HepG2 (cell line): ENCODE measurements around the gene SASS6. TPM values are rescaled to one million over a fixed set of nuclear protein-coding genes. Genes with fewer than 3 reads are reported as not detected.

ENCODE experiments used
- ARID4A ChIP-seq: sonication (generic); formaldehyde crosslinking; IDR thresholded peaks from 2 replicates; pipeline ENCODE4 v1.5.0; 2020; ENCODE audit warnings: mild to moderate bottlenecking, missing genetic modification reagents, borderline replicate concordance
- ELF3 ChIP-seq: IDR thresholded peaks from 2 replicates; pipeline ENCODE4 v1.6.1; 2016; ENCODE audit warnings: missing genetic modification reagents, missing compliant biosample characterization
- JUN ChIP-seq: sonication (generic); formaldehyde crosslinking; IDR thresholded peaks from 2 replicates; pipeline ENCODE4 v1.4.0; 2020; ENCODE audit warnings: mild to moderate bottlenecking, missing genetic modification reagents
- JUNB ChIP-seq: sonication (generic); formaldehyde crosslinking; IDR thresholded peaks from 2 replicates; pipeline ENCODE4 v1.8.0; 2022; ENCODE audit warnings: missing genetic modification reagents, mild to moderate bottlenecking, borderline replicate concordance
- KAT7 ChIP-seq: IDR thresholded peaks from 2 replicates; pipeline ENCODE4 v1.6.1; 2018; ENCODE audit warnings: borderline replicate concordance, missing compliant biosample characterization
- KLF6 ChIP-seq: IDR thresholded peaks from 2 replicates; pipeline ENCODE4 v1.8.0; 2016; ENCODE audit warnings: missing biosample characterization, missing genetic modification reagents
- MAZ ChIP-seq, 2 experiments: sonication (generic) in 1 of 2; formaldehyde crosslinking in 1 of 2; IDR thresholded peaks; 2 replicates each; pipeline versions ENCODE4 v1.5.0 to v1.6.1; 2012 to 2020; ENCODE audit warnings: low read depth in 2 of 2, mild to moderate bottlenecking in 2 of 2, borderline replicate concordance in 1 of 2, improper control_type of control experiment in 1 of 2, low read length in 1 of 2, missing genetic modification reagents in 1 of 2, moderate library complexity in 1 of 2
- MED1 ChIP-seq: sonication (generic); formaldehyde crosslinking; IDR thresholded peaks from 2 replicates; pipeline ENCODE4 v1.4.0; 2020; ENCODE audit warnings: missing genetic modification reagents
- MEF2D ChIP-seq: sonication (generic); formaldehyde crosslinking; IDR thresholded peaks from 2 replicates; pipeline ENCODE4 v1.5.1; 2020; ENCODE audit warnings: mild to moderate bottlenecking, missing genetic modification reagents
- NR1H2 ChIP-seq: sonication (generic); formaldehyde crosslinking; IDR thresholded peaks from 2 replicates; pipeline ENCODE4 v1.8.1; 2022; ENCODE audit warnings: low read depth, missing genetic modification reagents, borderline replicate concordance
- RAD51 ChIP-seq: fragments of 450-650 bp; IDR thresholded peaks from 2 replicates; pipeline ENCODE4 v1.6.1; 2016; ENCODE audit warnings: borderline replicate concordance
- TBP ChIP-seq: sonication (generic); formaldehyde crosslinking; IDR thresholded peaks from 2 replicates; pipeline ENCODE4 v1.5.0; 2020; ENCODE audit warnings: missing genetic modification reagents
- TMF1 ChIP-seq: sonication (generic); formaldehyde crosslinking; IDR thresholded peaks from 2 replicates; pipeline ENCODE4 v1.8.1; 2022; ENCODE audit warnings: low read depth, missing genetic modification reagents
- U2AF2 ChIP-seq: fragments of 200-400 bp; formaldehyde crosslinking; IDR thresholded peaks from 2 replicates; pipeline ENCODE4 v1.6.1; 2017; ENCODE audit warnings: low read depth, mild to moderate bottlenecking, low read length
- ZNF136 ChIP-seq: sonication (generic); formaldehyde crosslinking; IDR thresholded peaks from 2 replicates; pipeline ENCODE4 v1.8.1; 2022; ENCODE audit warnings: low read depth, mild to moderate bottlenecking, moderate library complexity, missing genetic modification reagents
- ZNF607 ChIP-seq: sonication (generic); formaldehyde crosslinking; IDR thresholded peaks from 2 replicates; pipeline ENCODE4 v1.5.1; 2020; ENCODE audit warnings: missing genetic modification reagents, mild to moderate bottlenecking, borderline replicate concordance
- ZNF781 ChIP-seq: sonication (generic); formaldehyde crosslinking; IDR thresholded peaks from 2 replicates; pipeline ENCODE4 v1.5.1; 2020; ENCODE audit warnings: borderline replicate concordance, mild to moderate bottlenecking, missing genetic modification reagents; ENCODE audit errors: not compliant biosample characterization
- polyA plus RNA-seq, 8 experiments: library from polyadenylated mRNA; depleted of rRNA in 3 of 8; stranded (reverse) in 7 of 8; unstranded in 1 of 8; fragments of >200 nt; fragmentation: Illumina TruSeq in 4 of 8; extraction: Trizol in 4 of 8; gene quantifications; 2 replicates each; pipeline versions ENCODE4 v1.2.1 to v1.2.3, GENCODE V29; 2011 to 2016; ENCODE audit warnings: low read depth in 4 of 8, missing spikeins in 1 of 8, mixed read lengths in 1 of 8; ENCODE audit not compliant: insufficient read depth in 1 of 8
- total RNA-seq, 5 experiments: library from RNA; depleted of rRNA; stranded (reverse); fragments of >200 nt; fragmentation: Illumina TruSeq; extraction: Trizol; gene quantifications; 2 replicates each; pipeline ENCODE4 v1.2.3, GENCODE V29; 2016; ENCODE audit warnings: low read depth in 1 of 5
- TF ChIP-seq, protein P1 (sequence below): sonication (generic); IDR thresholded peaks from 2 replicates; pipeline ENCODE4 v1.6.1; 2016; ENCODE audit warnings: low read depth, borderline replicate concordance
- TF ChIP-seq, protein P2 (sequence below): sonication (generic); formaldehyde crosslinking; IDR thresholded peaks from 2 replicates; pipeline ENCODE4 v1.5.0; 2020; ENCODE audit warnings: missing genetic modification reagents
- TF ChIP-seq, protein P3 (sequence below): sonication (generic); formaldehyde crosslinking; IDR thresholded peaks from 2 replicates; pipeline ENCODE4 v1.9.0; 2021; ENCODE audit warnings: missing genetic modification reagents, mild to moderate bottlenecking, borderline replicate concordance

SASS6 gene
- total and polyA plus RNA-seq, 2 of the 13 experiments (the other 11 are each of a cell fraction or from before 2014, with no cell fraction given), result 2.3 to 10.7 TPM

GRCh38 chr1:100132566-100133477 lies at the start of gene SASS6, which contains the start of gene TRMT13 (continued):
- TF ChIP-seq, protein P1, sequence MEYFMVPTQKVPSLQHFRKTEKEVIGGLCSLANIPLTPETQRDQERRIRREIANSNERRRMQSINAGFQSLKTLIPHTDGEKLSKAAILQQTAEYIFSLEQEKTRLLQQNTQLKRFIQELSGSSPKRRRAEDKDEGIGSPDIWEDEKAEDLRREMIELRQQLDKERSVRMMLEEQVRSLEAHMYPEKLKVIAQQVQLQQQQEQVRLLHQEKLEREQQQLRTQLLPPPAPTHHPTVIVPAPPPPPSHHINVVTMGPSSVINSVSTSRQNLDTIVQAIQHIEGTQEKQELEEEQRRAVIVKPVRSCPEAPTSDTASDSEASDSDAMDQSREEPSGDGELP, result peak; percentile 41; the same call in 1 of the 2 replicates
- TF ChIP-seq, protein P2, sequence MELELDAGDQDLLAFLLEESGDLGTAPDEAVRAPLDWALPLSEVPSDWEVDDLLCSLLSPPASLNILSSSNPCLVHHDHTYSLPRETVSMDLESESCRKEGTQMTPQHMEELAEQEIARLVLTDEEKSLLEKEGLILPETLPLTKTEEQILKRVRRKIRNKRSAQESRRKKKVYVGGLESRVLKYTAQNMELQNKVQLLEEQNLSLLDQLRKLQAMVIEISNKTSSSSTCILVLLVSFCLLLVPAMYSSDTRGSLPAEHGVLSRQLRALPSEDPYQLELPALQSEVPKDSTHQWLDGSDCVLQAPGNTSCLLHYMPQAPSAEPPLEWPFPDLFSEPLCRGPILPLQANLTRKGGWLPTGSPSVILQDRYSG (CRISPR knock-in tag), result no peak
- TF ChIP-seq TMF1 (CRISPR knock-in tag) (no peak), MED1 (peak; percentile 72), KLF6 (CRISPR knock-in tag) (peak; percentile 80; the same call in 1 of the 2 replicates), MAZ (IDR thresholded peaks at IDR 0.05; ENCODE audit: borderline replicate concordance, low read depth, low read length) (peak; percentile 86), MAZ (CRISPR knock-in tag; IDR thresholded peaks at IDR 0.05; ENCODE audit: low read depth) (peak; percentile 91), ZNF607 (CRISPR knock-in tag) (peak; percentile 75), JUN (CRISPR knock-in tag) (no peak), MEF2D (peak; percentile 82), ELF3 (CRISPR knock-in tag) (peak; percentile 94), ARID4A (CRISPR knock-in tag) (peak; percentile 98), U2AF2 (0 out of 2 replicates have a peak, but pooled peaks have one; percentile 25), KAT7 (CRISPR knock-in tag) (peak; percentile 57), JUNB (CRISPR knock-in tag) (no peak), NR1H2 (no peak), ZNF136 (peak; percentile 81; the same call in 1 of the 2 replicates), TBP (CRISPR knock-in tag) (0 out of 2 replicates have a peak, but pooled peaks have one; percentile 61), RAD51 (no peak), ZNF781 (CRISPR knock-in tag) (no peak)
- TF ChIP-seq, protein P3, sequence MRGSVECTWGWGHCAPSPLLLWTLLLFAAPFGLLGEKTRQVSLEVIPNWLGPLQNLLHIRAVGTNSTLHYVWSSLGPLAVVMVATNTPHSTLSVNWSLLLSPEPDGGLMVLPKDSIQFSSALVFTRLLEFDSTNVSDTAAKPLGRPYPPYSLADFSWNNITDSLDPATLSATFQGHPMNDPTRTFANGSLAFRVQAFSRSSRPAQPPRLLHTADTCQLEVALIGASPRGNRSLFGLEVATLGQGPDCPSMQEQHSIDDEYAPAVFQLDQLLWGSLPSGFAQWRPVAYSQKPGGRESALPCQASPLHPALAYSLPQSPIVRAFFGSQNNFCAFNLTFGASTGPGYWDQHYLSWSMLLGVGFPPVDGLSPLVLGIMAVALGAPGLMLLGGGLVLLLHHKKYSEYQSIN (CRISPR knock-in tag), result no peak
